ENCODE results near the gene FRMPD4. TPM values are rescaled to one million over a fixed set of nuclear protein-coding genes. Genes with fewer than 3 reads are reported as not detected.

The FRMPD4 gene
- total and polyA plus RNA-seq, 10 of the 15 experiments (the other 5 are each of a cell fraction or from before 2014, with no cell fraction given), result not detected

DNA sequence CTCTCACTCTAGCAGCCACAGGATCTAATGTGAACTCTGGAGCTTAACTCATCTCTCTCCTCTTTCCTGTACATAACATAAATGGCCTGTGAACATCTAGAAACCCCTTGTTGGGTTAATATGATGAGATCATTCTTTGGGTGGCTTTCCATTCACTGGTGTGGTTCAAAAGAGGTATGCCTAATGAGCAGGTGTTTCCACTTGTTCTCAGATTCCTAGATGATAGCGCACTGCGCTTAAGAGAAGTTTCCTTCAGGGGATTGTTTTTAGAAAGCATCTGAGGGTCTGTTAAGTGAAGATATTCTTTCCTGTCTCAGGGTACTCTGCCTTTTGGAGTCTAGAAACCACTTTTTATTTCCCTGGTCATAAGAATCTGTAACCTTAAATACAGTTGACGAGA lies 32.5 kb downstream of the FRMPD4 start:
- ChIA-PET POLR2A (no interaction called here), CTCF (no interaction called here), RAD21 (ENCODE audit: unreplicated experiment) (no interaction called here), SMC1A (ENCODE audit: uncharacterized antibody, unreplicated experiment) (interaction anchor here (1.1 kb wide), 1 partner anchor 25 kb away, joined by 3 read pairs; no protein-coding TSS in a partner anchor)
- DNase-seq (ENCODE audit: low read depth, low spot score) (no peak), FAIRE-seq (no peak), ATAC-seq (no peak)
- no peaks in the 10 kb centered on the region for H3K9me3 ChIP-seq (replicated peaks; ENCODE audit: control insufficient read depth, insufficient read depth, low read length)
- H3K79me2 ChIP-seq (ENCODE audit: control insufficient read depth, insufficient read depth, low read length), result no peaks in the 10 kb centered on the region
- TF ChIP-seq ZNF622 (IDR thresholded peaks at IDR 0.05), result no peak
- no peak for TF ChIP-seq SUPT20H (IDR thresholded peaks at IDR 0.05; ENCODE audit: borderline replicate concordance, control insufficient read depth, low read depth, low read length)
- TF ChIP-seq RUNX3 (IDR thresholded peaks at IDR 0.05; ENCODE audit: low read length), result no peak
- TF ChIP-seq TCF12 (IDR thresholded peaks at IDR 0.05; ENCODE audit: low read depth, low read length), result no peak
- no peak for TF ChIP-seq CHD4 (IDR thresholded peaks at IDR 0.05)
- no peak for TF ChIP-seq ASH2L (IDR thresholded peaks at IDR 0.05; ENCODE audit: borderline replicate concordance, low read depth)
- no peak for TF ChIP-seq ZBTB33 (IDR thresholded peaks at IDR 0.05)
- TF ChIP-seq KLF5 (IDR thresholded peaks at IDR 0.05; ENCODE audit: partially characterized antibody), result no peak
- TF ChIP-seq MLLT1 (IDR thresholded peaks at IDR 0.05), result no peak
- no peak for TF ChIP-seq NR2F1 (conservative IDR thresholded peaks at IDR 0.05)
- TF ChIP-seq ZZZ3 (IDR thresholded peaks at IDR 0.05; ENCODE audit: control insufficient read depth, insufficient read length, low read depth), result no peak
- H3K4me3 ChIP-seq, result no peak overlapping the region
- H3K9ac ChIP-seq (ENCODE audit: control insufficient read depth, insufficient read depth, low read length), result no peak overlapping the region
- H3K36me3 ChIP-seq (ENCODE audit: control insufficient read depth in 2 of 2, insufficient read depth in 2 of 2, low read length in 1 of 2), result no peaks in the 10 kb centered on the region
- H3K27ac ChIP-seq (ENCODE audit: control insufficient read depth, insufficient read depth), result no peak overlapping the region
- intact Hi-C loops (cut with micrococcal nuclease; ENCODE audit: unreplicated experiment), result no loop called here
- H2AFZ ChIP-seq (ENCODE audit: control insufficient read depth, low read depth, low read length), result no peak overlapping the region
- no TSS peak for BruUV-seq (replicated peaks)
- in situ Hi-C loops (cut with MboI), result no loop called here
- no peak overlapping the region for H3K4me2 ChIP-seq (ENCODE audit: control insufficient read depth, insufficient read depth)
- H3K27me3 ChIP-seq (replicated peaks in 1 of 2; ENCODE audit: control insufficient read depth in 2 of 2, insufficient read depth in 2 of 2, low read length in 1 of 2), result no peaks in the 10 kb centered on the region
- no peaks in the 10 kb centered on the region for H4K20me1 ChIP-seq (ENCODE audit: control insufficient read depth, insufficient read depth)
- no peaks in the 10 kb centered on the region for H3K4me1 ChIP-seq (ENCODE audit: control insufficient read depth, insufficient read depth, low read length)
- 89% methylated on average over 3 of the region's 3 CpGs for WGBS (ENCODE audit: insufficient coverage, insufficient replicate concordance, low lambda C conversion rate, missing lambda C conversion rate)

Data from GM12878 (cell line).